ENCODE data around the gene ABI3BP.

Gene ABI3BP

GRCh38 chr3:100715176-100715575 is 278.0 kb downstream of the ABI3BP start:
- no peak for DNase-seq

GRCh38 chr3:100710261-100710968 is 282.8 kb downstream of the ABI3BP start:
- peak; percentile 44 for DNase-seq

GRCh38 chr3:100709842-100710260 is 283.4 kb downstream of the ABI3BP start:
- DNase-seq, result peak; percentile 23

- peak; percentile 96 for DNase-seq
Measured at GRCh38 chr3:100708989-100709841, 284.0 kb downstream of the ABI3BP start, which contains the start of gene TFG. TSS of gene TFG (plus strand) at chr3:100709494. CDS start at chr3:100713686, 4,192 bp downstream.

GRCh38 chr3:100708644-100708988 is 284.6 kb downstream of the ABI3BP start:
- no peak for DNase-seq

DNA sequence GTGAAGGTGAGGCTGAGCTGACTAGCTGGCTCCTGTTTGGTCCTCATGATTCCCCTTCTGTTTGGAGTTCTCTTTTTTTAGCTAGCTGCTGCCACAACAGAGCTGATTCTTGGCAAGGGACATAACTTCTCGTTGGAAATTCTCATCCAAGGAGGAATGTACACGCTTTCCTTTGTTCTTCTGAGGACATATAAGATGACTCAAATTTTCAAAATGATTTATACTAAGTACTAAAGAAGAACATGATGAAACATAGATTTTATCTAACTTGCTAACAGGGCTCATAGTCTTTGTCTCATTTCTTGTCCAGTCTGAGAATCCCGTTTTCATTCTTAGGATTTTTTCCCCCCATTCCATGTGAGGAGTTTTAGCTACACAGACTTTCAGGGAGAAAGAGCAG is 286.9 kb downstream of the ABI3BP start:
- no peak for DNase-seq

- no peak for DNase-seq
Measured at GRCh38 chr3:100703865-100704264, 289.4 kb downstream of the ABI3BP start.

DNA sequence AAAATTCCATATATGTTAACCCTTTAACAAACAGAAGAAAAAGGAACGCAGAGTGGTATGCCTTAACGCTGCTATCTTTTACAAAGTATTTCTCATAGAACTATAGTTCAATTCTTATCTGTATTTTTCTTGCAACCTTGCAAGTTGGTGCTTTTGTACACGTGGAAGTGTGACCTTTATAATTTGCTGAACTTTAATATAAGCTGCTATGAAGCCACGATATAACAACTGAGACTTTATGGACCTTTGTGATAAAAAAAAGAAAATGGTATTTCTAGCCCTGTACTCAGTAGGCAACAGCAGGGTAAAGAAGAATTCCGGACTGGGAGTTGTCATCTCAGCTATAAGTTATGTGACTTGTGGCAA is 290.3 kb downstream of the ABI3BP start:
- no peak for DNase-seq

GRCh38 chr3:100702082-100702979 is 290.9 kb downstream of the ABI3BP start:
- DNase-seq, result no peak

GRCh38 chr3:100700708-100701107 is 292.5 kb downstream of the ABI3BP start:
- no peak for DNase-seq
